GM12873 (cell line): ENCODE results near the gene UBE2D1.

Experiments
- TF ChIP-seq, protein P1 (sequence below): IDR thresholded peaks from 2 replicates; pipeline ENCODE4 v1.5.1; 2012; ENCODE audit warnings: low read depth, mild to moderate bottlenecking, moderate library complexity, low read length, control low read depth; ENCODE audit not compliant: insufficient read depth; ENCODE audit errors: missing control alignments

The UBE2D1 gene

GRCh38 chr10:58305821-58306220 is 29.0 kb upstream of the UBE2D1 start:
- TF ChIP-seq, protein P1, sequence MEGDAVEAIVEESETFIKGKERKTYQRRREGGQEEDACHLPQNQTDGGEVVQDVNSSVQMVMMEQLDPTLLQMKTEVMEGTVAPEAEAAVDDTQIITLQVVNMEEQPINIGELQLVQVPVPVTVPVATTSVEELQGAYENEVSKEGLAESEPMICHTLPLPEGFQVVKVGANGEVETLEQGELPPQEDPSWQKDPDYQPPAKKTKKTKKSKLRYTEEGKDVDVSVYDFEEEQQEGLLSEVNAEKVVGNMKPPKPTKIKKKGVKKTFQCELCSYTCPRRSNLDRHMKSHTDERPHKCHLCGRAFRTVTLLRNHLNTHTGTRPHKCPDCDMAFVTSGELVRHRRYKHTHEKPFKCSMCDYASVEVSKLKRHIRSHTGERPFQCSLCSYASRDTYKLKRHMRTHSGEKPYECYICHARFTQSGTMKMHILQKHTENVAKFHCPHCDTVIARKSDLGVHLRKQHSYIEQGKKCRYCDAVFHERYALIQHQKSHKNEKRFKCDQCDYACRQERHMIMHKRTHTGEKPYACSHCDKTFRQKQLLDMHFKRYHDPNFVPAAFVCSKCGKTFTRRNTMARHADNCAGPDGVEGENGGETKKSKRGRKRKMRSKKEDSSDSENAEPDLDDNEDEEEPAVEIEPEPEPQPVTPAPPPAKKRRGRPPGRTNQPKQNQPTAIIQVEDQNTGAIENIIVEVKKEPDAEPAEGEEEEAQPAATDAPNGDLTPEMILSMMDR, result no peak

- TF ChIP-seq, protein P1, result no peak
These were observed 27.1 kb upstream of the UBE2D1 start for GRCh38 chr10:58307676-58308075.

- TF ChIP-seq, protein P1, result no peak
These were observed 23.8 kb upstream of the UBE2D1 start for GRCh38 chr10:58311026-58311425.

DNA sequence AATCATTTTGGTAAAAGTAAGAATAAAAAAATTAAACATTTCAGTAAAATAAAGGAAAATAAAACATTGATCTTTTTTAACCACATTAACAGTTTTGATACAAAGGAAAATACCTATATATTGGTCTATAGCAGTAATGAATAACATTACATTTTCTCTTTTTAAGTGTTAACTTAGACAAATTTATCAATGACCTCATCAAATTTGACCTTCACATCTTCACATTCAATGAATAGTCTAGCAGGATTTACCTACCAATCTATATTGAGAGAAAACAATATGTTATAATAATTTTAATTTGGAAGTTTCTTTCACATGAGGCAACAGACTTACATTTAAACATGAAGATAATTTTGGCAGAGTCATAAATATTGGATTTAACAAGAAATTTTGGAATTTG is 17.9 kb upstream of the UBE2D1 start:
- TF ChIP-seq, protein P1, result no peak

- TF ChIP-seq, protein P1, result no peak
These were observed 16.5 kb upstream of the UBE2D1 start for GRCh38 chr10:58318346-58318745.

DNA sequence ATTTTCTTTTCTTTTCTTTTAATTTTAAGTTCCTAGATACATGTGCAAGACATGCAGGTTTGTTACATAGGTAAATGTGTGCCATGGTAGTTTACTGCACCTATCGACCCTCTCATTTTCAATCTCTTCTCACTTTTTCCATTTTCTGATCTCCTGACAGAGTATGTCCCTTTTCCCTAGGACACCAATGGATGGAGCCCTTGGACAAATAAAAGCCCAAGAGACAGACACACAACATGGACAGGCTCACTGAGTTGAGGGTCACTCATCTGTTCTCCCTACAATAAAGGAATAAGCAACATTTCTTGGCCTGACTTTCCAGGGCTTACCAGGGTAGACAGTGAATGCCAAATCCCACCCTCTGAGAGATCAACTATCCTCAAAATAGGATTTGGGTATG is 15.2 kb upstream of the UBE2D1 start:
- TF ChIP-seq, protein P1, result no peak

DNA sequence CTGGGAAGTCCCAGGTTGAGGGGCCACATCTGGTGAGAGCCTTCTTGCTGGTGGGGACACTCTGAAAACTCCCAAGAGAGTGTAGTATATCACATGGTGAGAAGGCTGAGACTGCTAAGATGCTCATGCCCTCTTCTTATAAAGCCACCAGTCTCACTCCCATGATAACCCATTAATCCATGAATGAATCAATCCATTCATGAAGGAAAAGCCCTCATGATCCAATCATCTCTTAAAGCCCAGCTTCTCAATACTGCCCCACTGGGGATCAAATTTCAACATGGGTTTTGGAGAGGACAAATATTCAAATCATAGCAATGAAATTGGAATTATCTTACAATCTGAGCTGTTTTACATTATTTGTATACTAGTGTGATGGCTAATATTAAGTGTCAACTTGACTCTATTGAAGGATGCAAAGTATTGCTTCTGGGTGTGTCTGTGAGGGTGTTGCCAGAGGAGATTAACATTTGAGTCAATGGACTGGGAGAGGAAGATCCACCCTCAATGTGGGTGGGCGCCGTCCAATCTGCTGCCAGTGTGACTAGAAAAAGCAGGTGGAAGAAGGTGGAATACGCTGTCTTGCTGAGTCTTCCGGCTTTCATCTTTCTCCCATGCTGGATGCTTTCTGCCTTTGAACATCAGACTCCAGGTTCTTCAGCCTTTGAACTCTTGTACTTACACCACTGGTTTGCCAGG is 14.3 kb upstream of the UBE2D1 start:
- TF ChIP-seq, protein P1, result no peak
